Esophagus squamous epithelium (tissue), 4 donors: ENCODE measurements around the gene ST6GAL2.

Experiments
- CTCF ChIP-seq, 6 experiments: fragments of 450-650 bp in 4 of 6; fragments of 200-600 bp in 2 of 6; sonication (generic) in 2 of 6; IDR thresholded peaks; one replicate each; pipeline ENCODE4 v1.5.1; 2016 to 2019; ENCODE audit warnings: antibody characterized with exemption in 6 of 6, mild to moderate bottlenecking in 4 of 6, moderate library complexity in 4 of 6
- POLR2A ChIP-seq, 4 donors: fragments of 450-650 bp; IDR thresholded peaks; one replicate each; pipeline ENCODE4 v1.6.1; 2017; ENCODE audit warnings: antibody characterized with exemption in 4 of 4, mild to moderate bottlenecking in 4 of 4, moderate library complexity in 3 of 4

GRCh38 chr2:106845716-106846115 lies 40.3 kb downstream of the ST6GAL2 start:
- TF ChIP-seq CTCF (IDR thresholded peaks at IDR 0.05) (no peak), POLR2A (IDR thresholded peaks at IDR 0.05) (no peak)
